HEK293 (cell line): ENCODE measurements around the gene EFCAB8.

Source experiments
- CTCF ChIA-PET: fragments of 350-600 bp; formaldehyde crosslinking; extraction: SDS; loops from one replicate; lab custom pipeline; 2021; ENCODE audit warnings: antibody characterized with exemption; lab: Yijun Ruan, JAX
- POLR2A ChIA-PET: fragments of 300-600 bp; formaldehyde crosslinking; extraction: SDS; loops from one replicate; lab custom pipeline; 2020; ENCODE audit warnings: antibody characterized with exemption, inconsistent platforms; lab: Yijun Ruan, JAX
- H3K27ac ChIP-seq: fragments of 200-500 bp; sonication (Bioruptor generic); 2 replicates; pipeline ENCODE4 v1.5.1; 2014; ENCODE audit warnings: low read depth, low read length, control low read depth, inconsistent platforms; ENCODE audit errors: extremely low read depth
- H3K36me3 ChIP-seq, 2 experiments: fragments of 200-500 bp in 1 of 2; sonication (Bioruptor generic) in 1 of 2; 1 replicate in 1 of 2; 2 replicates in 1 of 2; pipeline ENCODE4 v1.5.1; 2014 to 2017; ENCODE audit warnings: inconsistent platforms in 2 of 2, low read length in 2 of 2; ENCODE audit not compliant: control insufficient read depth in 2 of 2, insufficient read depth in 1 of 2
- H3K4me1 ChIP-seq: fragments of 200-500 bp; sonication (Bioruptor generic); 2 replicates; pipeline ENCODE4 v1.5.1; 2014; ENCODE audit warnings: mild to moderate bottlenecking, low read length, inconsistent platforms; ENCODE audit not compliant: control insufficient read depth, insufficient read depth
- H3K4me3 ChIP-seq: 2 replicates; pipeline ENCODE4 v1.5.1; 2011; ENCODE audit warnings: low read depth, mild to moderate bottlenecking, control low read depth, low read length, moderate library complexity
- H3K9me3 ChIP-seq: fragments of 200-500 bp; sonication (Bioruptor generic); 2 replicates; pipeline ENCODE4 v1.5.1; 2014; ENCODE audit warnings: low read depth, low read length, inconsistent platforms; ENCODE audit not compliant: control insufficient read depth, insufficient read depth
- CTCF ChIP-seq: fragments of 450-650 bp; formaldehyde crosslinking; IDR thresholded peaks from 2 replicates; pipeline ENCODE4 v1.5.1; 2016; ENCODE audit warnings: missing biosample characterization, missing genetic modification characterization
- EGR2 ChIP-seq: fragments of 450-650 bp; formaldehyde crosslinking; IDR thresholded peaks from 2 replicates; pipeline ENCODE4 v1.5.1; 2016; ENCODE audit warnings: low read depth, missing biosample characterization, missing genetic modification characterization
- GLIS1 ChIP-seq: fragments of 450-650 bp; formaldehyde crosslinking; IDR thresholded peaks from 2 replicates; pipeline ENCODE4 v1.5.1; 2016; ENCODE audit warnings: missing biosample characterization, missing genetic modification characterization
- GLIS2 ChIP-seq: fragments of 450-650 bp; formaldehyde crosslinking; IDR thresholded peaks from 2 replicates; pipeline ENCODE4 v1.5.1; 2016; ENCODE audit warnings: missing biosample characterization, missing genetic modification characterization
- MZF1 ChIP-seq: fragments of 450-650 bp; formaldehyde crosslinking; IDR thresholded peaks from 2 replicates; pipeline ENCODE4 v1.5.1; 2017; ENCODE audit warnings: missing biosample characterization, missing genetic modification characterization, borderline replicate concordance
- ZBTB17 ChIP-seq: fragments of 450-650 bp; formaldehyde crosslinking; IDR thresholded peaks from 2 replicates; pipeline ENCODE4 v1.5.1; 2016; ENCODE audit warnings: missing biosample characterization, missing genetic modification characterization
- ZBTB26 ChIP-seq: fragments of 450-650 bp; formaldehyde crosslinking; optimal IDR thresholded peaks from 2 replicates; pipeline ENCODE3; 2016; ENCODE audit warnings: missing biosample characterization, mild to moderate bottlenecking, missing genetic modification characterization
- ZBTB48 ChIP-seq: fragments of 450-650 bp; formaldehyde crosslinking; IDR thresholded peaks from 2 replicates; pipeline ENCODE4 v1.5.1; 2016; ENCODE audit warnings: missing biosample characterization, missing genetic modification characterization
- ZFP41 ChIP-seq: fragments of 450-650 bp; formaldehyde crosslinking; IDR thresholded peaks from 2 replicates; pipeline ENCODE4 v1.5.1; 2016; ENCODE audit warnings: missing biosample characterization, missing genetic modification characterization, borderline replicate concordance
- ZIC2 ChIP-seq: fragments of 450-650 bp; formaldehyde crosslinking; IDR thresholded peaks from 2 replicates; pipeline ENCODE4 v1.5.1; 2016; ENCODE audit warnings: missing biosample characterization, missing genetic modification characterization
- ZNF112 ChIP-seq: fragments of 450-650 bp; formaldehyde crosslinking; IDR thresholded peaks from 2 replicates; pipeline ENCODE4 v1.5.0; 2017; ENCODE audit warnings: missing biosample characterization, missing genetic modification characterization
- ZNF140 ChIP-seq: fragments of 450-650 bp; formaldehyde crosslinking; IDR thresholded peaks from 2 replicates; pipeline ENCODE4 v1.5.1; 2016; ENCODE audit warnings: missing biosample characterization, missing genetic modification characterization
- ZNF248 ChIP-seq: fragments of 450-650 bp; formaldehyde crosslinking; IDR thresholded peaks from 2 replicates; pipeline ENCODE4 v1.5.1; 2017; ENCODE audit warnings: missing biosample characterization, missing genetic modification characterization
- ZNF266 ChIP-seq: fragments of 450-650 bp; formaldehyde crosslinking; IDR thresholded peaks from 2 replicates; pipeline ENCODE4 v1.5.1; 2016; ENCODE audit warnings: missing biosample characterization, missing genetic modification characterization, low read depth
- ZNF341 ChIP-seq: fragments of 450-650 bp; formaldehyde crosslinking; IDR thresholded peaks from 2 replicates; pipeline ENCODE4; 2016; ENCODE audit warnings: low read depth, missing biosample characterization, missing genetic modification characterization
- ZNF350 ChIP-seq: fragments of 450-650 bp; formaldehyde crosslinking; IDR thresholded peaks from 2 replicates; pipeline ENCODE4 v1.5.0; 2017; ENCODE audit warnings: missing biosample characterization, mild to moderate bottlenecking, missing genetic modification characterization
- ZNF423 ChIP-seq: fragments of 450-650 bp; formaldehyde crosslinking; IDR thresholded peaks from 2 replicates; pipeline ENCODE4 v1.5.1; 2016; ENCODE audit warnings: missing biosample characterization, missing genetic modification characterization
- ZNF473 ChIP-seq: fragments of 450-650 bp; formaldehyde crosslinking; IDR thresholded peaks from 2 replicates; pipeline ENCODE4 v1.5.1; 2017; ENCODE audit warnings: missing biosample characterization, missing genetic modification characterization
- ZNF521 ChIP-seq: fragments of 450-650 bp; formaldehyde crosslinking; IDR thresholded peaks from 2 replicates; pipeline ENCODE4 v1.5.1; 2017; ENCODE audit warnings: missing biosample characterization, mild to moderate bottlenecking, missing genetic modification characterization
- ZNF561 ChIP-seq: fragments of 450-650 bp; IDR thresholded peaks from 2 replicates; pipeline ENCODE4 v1.5.1; 2018; ENCODE audit warnings: missing biosample characterization, missing genetic modification characterization, borderline replicate concordance
- ZNF600 ChIP-seq: fragments of 450-650 bp; formaldehyde crosslinking; IDR thresholded peaks from 2 replicates; pipeline ENCODE4 v1.5.1; 2016; ENCODE audit warnings: missing biosample characterization, missing genetic modification characterization
- ZNF623 ChIP-seq: fragments of 450-650 bp; formaldehyde crosslinking; IDR thresholded peaks from 2 replicates; pipeline ENCODE4 v1.5.1; 2016; ENCODE audit warnings: missing biosample characterization, missing genetic modification characterization
- ZNF654 ChIP-seq: fragments of 450-650 bp; formaldehyde crosslinking; IDR thresholded peaks from 2 replicates; pipeline ENCODE4 v1.5.1; 2016; ENCODE audit warnings: low read depth, missing biosample characterization, missing genetic modification characterization
- ZNF660 ChIP-seq: fragments of 450-650 bp; IDR thresholded peaks from 2 replicates; pipeline ENCODE4 v1.5.1; 2018; ENCODE audit warnings: missing biosample characterization, mild to moderate bottlenecking, missing genetic modification characterization
- ZNF792 ChIP-seq: fragments of 450-650 bp; formaldehyde crosslinking; IDR thresholded peaks from 2 replicates; pipeline ENCODE4 v1.5.1; 2016; ENCODE audit warnings: missing biosample characterization, missing genetic modification characterization
- TF ChIP-seq, protein P1 (sequence below): fragments of 450-650 bp; formaldehyde crosslinking; IDR thresholded peaks from 2 replicates; pipeline ENCODE4 v1.5.0; 2017; ENCODE audit warnings: missing biosample characterization, missing genetic modification characterization, borderline replicate concordance

Gene EFCAB8

GRCh38 chr20:32891926-32892660 lies 33.4 kb downstream of the EFCAB8 start (continued):
- TF ChIP-seq ZNF561 (tag by site-specific recombination) (no peak), ZNF350 (tag by site-specific recombination) (no peak), MZF1 (tag by site-specific recombination) (no peak), ZBTB26 (no peak)

- POLR2A ChIA-PET, result no interaction called here
- Histone ChIP-seq H3K4me1 (no peaks in the 10 kb centered on the region), H3K27ac (no peak overlapping the region), H3K4me3 (no peak overlapping the region), H3K9me3 (no peaks in the 10 kb centered on the region), H3K36me3 (no peaks in the 10 kb centered on the region)
- CTCF ChIA-PET, result interaction anchor here (0.8 to 3.2 kb wide), 4 partner anchors 51 to 218 kb away, joined by 4 to 11 read pairs (median 4); no protein-coding TSS in a partner anchor
- TF ChIP-seq ZNF521 (tag by site-specific recombination) (no peak), ZFP41 (tag by site-specific recombination) (no peak), ZNF660 (tag by site-specific recombination) (no peak), ZNF473 (tag by site-specific recombination) (no peak), ZNF792 (no peak)
These were observed 34.7 kb downstream of the EFCAB8 start for GRCh38 chr20:32893263-32894025.

GRCh38 chr20:32894026-32894483 lies 35.3 kb downstream of the EFCAB8 start:
- POLR2A ChIA-PET, result no interaction called here
- no peak overlapping the region for H3K4me3 ChIP-seq

More at GRCh38 chr20:32894026-32894483, 35.3 kb downstream of the EFCAB8 start:
- Histone ChIP-seq H3K27ac (no peak overlapping the region), H3K4me1 (no peaks in the 10 kb centered on the region), H3K9me3 (no peaks in the 10 kb centered on the region), H3K36me3 (no peaks in the 10 kb centered on the region)
- TF ChIP-seq ZBTB48 (tag by site-specific recombination) (0 out of 2 replicates have a peak, but pooled peaks have one; percentile 31), ZNF623 (no peak), ZNF112 (tag by site-specific recombination) (no peak), ZBTB17 (no peak), ZNF341 (tag by site-specific recombination) (0 out of 2 replicates have a peak, but pooled peaks have one; percentile 30), GLIS2 (tag by site-specific recombination) (peak; percentile 52), CTCF (peak; percentile 57), ZNF266 (tag by site-specific recombination) (no peak), ZIC2 (tag by site-specific recombination) (peak; percentile 100), ZNF248 (no peak), ZNF600 (0 out of 2 replicates have a peak, but pooled peaks have one; percentile 46), ZNF423 (tag by site-specific recombination) (peak; percentile 53; the same call in 1 of the 2 replicates), ZNF140 (no peak), EGR2 (tag by site-specific recombination) (no peak), ZNF654 (tag by site-specific recombination) (peak; percentile 48; the same call in 1 of the 2 replicates), GLIS1 (tag by site-specific recombination) (peak; percentile 93)
- TF ChIP-seq, protein P1, sequence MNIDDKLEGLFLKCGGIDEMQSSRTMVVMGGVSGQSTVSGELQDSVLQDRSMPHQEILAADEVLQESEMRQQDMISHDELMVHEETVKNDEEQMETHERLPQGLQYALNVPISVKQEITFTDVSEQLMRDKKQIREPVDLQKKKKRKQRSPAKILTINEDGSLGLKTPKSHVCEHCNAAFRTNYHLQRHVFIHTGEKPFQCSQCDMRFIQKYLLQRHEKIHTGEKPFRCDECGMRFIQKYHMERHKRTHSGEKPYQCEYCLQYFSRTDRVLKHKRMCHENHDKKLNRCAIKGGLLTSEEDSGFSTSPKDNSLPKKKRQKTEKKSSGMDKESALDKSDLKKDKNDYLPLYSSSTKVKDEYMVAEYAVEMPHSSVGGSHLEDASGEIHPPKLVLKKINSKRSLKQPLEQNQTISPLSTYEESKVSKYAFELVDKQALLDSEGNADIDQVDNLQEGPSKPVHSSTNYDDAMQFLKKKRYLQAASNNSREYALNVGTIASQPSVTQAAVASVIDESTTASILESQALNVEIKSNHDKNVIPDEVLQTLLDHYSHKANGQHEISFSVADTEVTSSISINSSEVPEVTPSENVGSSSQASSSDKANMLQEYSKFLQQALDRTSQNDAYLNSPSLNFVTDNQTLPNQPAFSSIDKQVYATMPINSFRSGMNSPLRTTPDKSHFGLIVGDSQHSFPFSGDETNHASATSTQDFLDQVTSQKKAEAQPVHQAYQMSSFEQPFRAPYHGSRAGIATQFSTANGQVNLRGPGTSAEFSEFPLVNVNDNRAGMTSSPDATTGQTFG (tag by site-specific recombination), result no peak
- CTCF ChIA-PET, result interaction anchor here (0.8 to 3.2 kb wide), 6 partner anchors 10 to 219 kb away, joined by 3 to 11 read pairs (median 4); no protein-coding TSS in a partner anchor
